Astrocyte (in vitro differentiated cells and primary cell): Measurements from ENCODE around the gene TINCR.

Experiments
- EZH2 ChIP-seq: IDR thresholded peaks from 2 replicates; pipeline ENCODE4 v1.6.1; 2012; ENCODE audit warnings: mild to moderate bottlenecking, low read length, inconsistent platforms; ENCODE audit not compliant: insufficient read depth
- TF ChIP-seq, protein P1 (sequence below): IDR thresholded peaks from 2 replicates; pipeline ENCODE4 v1.5.1; 2011; ENCODE audit warnings: low read depth, mild to moderate bottlenecking, inconsistent platforms, low read length, moderate library complexity; ENCODE audit not compliant: insufficient read depth

DNA sequence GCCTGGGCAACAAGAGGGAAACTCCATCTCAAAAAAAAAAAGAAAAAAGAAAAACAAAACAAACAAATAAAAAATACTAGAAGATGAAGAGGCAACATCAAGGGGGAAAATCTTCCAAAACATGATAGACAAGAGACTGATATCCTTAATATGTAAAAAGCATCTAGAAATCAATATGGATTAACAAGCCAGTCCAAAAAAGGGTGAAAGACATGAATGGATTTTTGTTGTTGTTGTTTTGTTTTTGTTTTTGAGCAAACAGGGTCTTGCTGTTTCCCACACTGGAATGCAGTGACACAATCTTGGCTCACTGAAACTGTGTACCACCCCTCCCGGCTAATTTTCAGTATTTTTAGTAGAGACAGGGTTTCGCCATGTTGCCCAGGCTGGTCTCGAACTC lies 4.0 kb upstream of the TINCR start:
- TF ChIP-seq EZH2, result no peak
- TF ChIP-seq, protein P1, sequence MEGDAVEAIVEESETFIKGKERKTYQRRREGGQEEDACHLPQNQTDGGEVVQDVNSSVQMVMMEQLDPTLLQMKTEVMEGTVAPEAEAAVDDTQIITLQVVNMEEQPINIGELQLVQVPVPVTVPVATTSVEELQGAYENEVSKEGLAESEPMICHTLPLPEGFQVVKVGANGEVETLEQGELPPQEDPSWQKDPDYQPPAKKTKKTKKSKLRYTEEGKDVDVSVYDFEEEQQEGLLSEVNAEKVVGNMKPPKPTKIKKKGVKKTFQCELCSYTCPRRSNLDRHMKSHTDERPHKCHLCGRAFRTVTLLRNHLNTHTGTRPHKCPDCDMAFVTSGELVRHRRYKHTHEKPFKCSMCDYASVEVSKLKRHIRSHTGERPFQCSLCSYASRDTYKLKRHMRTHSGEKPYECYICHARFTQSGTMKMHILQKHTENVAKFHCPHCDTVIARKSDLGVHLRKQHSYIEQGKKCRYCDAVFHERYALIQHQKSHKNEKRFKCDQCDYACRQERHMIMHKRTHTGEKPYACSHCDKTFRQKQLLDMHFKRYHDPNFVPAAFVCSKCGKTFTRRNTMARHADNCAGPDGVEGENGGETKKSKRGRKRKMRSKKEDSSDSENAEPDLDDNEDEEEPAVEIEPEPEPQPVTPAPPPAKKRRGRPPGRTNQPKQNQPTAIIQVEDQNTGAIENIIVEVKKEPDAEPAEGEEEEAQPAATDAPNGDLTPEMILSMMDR, result no peak
